Kidney epithelial cell (primary cell): ENCODE results near the gene UBE2L6. TPM values are rescaled to one million over a fixed set of nuclear protein-coding genes. Genes with fewer than 3 reads are reported as not detected.
A peak's percentile ranks its signal among the peaks of the same experiment; 100 is the strongest.
"Not testable (repeated sequence)": the region's sequence is repeated elsewhere in the genome, so short reads cannot be mapped to it uniquely, and the experiment has no call there.

Experiments used
- DNase-seq: peaks from one replicate; pipeline ENCODE4 v3.0.0-alpha.2; 2010; ENCODE audit warnings: low read depth
- H3K27me3 ChIP-seq: 2 replicates; pipeline ENCODE4 v1.6.0; 2011; ENCODE audit warnings: low read length; ENCODE audit not compliant: control insufficient read depth, insufficient read depth
- H3K36me3 ChIP-seq: 2 replicates; pipeline ENCODE4 v1.5.1; 2011; ENCODE audit warnings: low read length; ENCODE audit not compliant: control insufficient read depth, insufficient read depth
- H3K4me3 ChIP-seq: 2 replicates; pipeline ENCODE4 v1.5.1; 2011; ENCODE audit warnings: low read depth, mild to moderate bottlenecking, control low read depth, low read length
- total RNA-seq: library from RNA; depleted of rRNA; stranded (reverse); fragments of >200 nt; gene quantifications from 2 replicates; pipeline ENCODE4 v1.2.3, GENCODE V29; 2015
- TF ChIP-seq, protein P1 (sequence below): IDR thresholded peaks from 2 replicates; pipeline ENCODE4 v1.5.1; 2011; ENCODE audit warnings: mild to moderate bottlenecking, moderate library complexity, low read length, control low read depth, inconsistent platforms; ENCODE audit not compliant: insufficient read depth, poor library complexity, severe bottlenecking

Gene UBE2L6
- total RNA-seq, 1 donor from 2014 or later = 47.1 TPM

DNA sequence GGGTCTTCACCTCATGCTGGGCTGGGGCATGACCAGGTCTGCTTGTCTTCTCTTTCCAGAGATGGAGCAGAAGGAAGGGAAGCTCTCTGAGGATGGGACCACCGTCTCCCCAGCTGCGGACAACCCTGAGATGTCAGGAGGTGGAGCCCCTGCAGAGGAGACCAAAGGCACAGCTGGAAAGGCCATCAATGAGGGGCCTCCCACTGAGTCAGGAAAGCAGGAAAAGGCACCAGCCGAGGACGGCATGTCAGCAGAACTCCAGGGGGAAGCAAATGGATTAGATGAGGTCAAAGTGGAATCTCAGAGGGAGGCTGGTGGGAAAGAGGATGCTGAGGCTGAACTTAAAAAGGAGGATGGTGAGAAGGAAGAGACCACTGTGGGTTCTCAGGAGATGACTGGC is 24.9 kb downstream of the UBE2L6 start:
- Histone ChIP-seq H3K27me3 (peaks cover 4% of the 10 kb centered on the region), H3K4me3 (no peak overlapping the region), H3K36me3 (no peaks in the 10 kb centered on the region)
- DNase-seq = no peak
- TF ChIP-seq, protein P1, sequence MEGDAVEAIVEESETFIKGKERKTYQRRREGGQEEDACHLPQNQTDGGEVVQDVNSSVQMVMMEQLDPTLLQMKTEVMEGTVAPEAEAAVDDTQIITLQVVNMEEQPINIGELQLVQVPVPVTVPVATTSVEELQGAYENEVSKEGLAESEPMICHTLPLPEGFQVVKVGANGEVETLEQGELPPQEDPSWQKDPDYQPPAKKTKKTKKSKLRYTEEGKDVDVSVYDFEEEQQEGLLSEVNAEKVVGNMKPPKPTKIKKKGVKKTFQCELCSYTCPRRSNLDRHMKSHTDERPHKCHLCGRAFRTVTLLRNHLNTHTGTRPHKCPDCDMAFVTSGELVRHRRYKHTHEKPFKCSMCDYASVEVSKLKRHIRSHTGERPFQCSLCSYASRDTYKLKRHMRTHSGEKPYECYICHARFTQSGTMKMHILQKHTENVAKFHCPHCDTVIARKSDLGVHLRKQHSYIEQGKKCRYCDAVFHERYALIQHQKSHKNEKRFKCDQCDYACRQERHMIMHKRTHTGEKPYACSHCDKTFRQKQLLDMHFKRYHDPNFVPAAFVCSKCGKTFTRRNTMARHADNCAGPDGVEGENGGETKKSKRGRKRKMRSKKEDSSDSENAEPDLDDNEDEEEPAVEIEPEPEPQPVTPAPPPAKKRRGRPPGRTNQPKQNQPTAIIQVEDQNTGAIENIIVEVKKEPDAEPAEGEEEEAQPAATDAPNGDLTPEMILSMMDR = no peak

DNA sequence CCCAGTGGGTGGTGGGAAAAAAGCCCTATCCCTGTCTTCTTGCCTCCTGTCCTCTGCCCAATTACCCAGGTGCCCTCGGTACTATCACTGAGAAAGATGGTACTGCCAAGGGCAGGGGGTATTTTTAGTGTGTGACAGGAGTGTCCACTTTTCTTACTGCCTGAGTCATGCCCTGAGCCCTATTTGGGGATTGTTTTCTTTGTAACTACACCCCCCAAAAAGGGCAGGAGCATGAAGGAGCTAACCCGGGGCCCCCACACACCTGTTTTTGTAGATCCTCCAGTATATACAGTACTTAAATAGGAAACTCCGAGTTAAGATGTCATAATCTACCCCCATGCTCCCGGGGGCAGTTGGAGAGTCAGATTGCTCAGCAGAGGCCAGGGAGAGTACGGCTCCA is 26.3 kb downstream of the UBE2L6 start:
- TF ChIP-seq, protein P1 = no peak
- Histone ChIP-seq H3K36me3 (no peaks in the 10 kb centered on the region), H3K4me3 (no peak overlapping the region), H3K27me3 (peaks cover 10% of the 10 kb centered on the region)
- no peak for DNase-seq

DNA sequence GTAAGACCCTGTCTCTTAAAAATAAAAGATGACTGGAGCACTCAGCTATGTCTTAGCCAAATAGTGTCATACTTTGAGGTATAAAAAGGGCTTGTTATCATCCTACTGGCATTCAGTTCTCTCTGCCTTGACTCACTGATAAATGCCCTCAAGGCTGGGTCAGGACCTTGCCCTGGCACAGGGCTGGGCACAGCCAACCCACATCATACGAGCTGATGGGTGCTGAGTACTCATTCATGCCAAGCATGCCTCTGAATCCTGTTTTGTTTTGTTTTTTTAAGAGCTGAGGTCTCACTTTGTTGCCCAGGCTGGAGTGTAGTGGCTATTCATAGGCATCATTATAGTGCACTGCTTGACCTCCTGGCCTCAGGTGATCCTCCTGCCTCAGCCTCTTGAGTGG is 28.1 kb downstream of the UBE2L6 start:
- Histone ChIP-seq H3K4me3 (no peak overlapping the region), H3K36me3 (no peaks in the 10 kb centered on the region), H3K27me3 (peaks cover 10% of the 10 kb centered on the region)
- TF ChIP-seq, protein P1 = no peak
- no peak for DNase-seq

DNA sequence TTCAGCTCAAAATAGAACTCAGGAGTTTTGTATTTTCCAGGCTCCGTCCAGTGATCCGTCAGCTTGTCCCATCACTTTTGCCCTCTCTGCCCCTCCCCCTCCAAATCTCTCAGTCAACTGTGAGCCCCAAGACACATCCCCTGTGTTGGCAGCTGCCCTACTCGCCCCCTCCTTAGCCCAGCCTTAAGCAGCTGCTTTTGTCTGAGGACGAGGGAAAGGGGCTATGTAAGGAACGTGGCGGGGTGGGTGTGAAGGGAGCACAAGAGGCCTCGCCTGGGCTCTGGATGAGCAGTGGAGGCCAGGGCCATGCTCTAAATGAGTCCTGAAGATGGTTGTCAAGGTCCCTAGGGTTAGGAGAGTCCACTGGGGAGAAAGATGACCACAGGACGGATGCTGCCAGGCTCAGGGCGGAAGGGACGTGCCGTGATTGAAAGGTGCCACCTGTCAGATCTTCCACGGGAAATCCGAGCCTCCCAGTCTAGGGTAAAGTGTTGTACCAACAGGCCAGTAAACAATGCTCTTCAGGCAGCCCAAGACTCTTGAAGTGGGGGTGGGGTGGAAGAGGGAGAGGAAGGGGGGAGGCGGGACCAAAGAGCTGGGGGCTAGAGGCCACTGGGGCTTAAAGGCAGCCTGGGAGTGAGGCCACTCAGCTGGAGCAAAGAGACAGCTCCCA is 30.4 kb downstream of the UBE2L6 start, which contains the start of gene SMTNL1:
Gene SMTNL1 (plus strand): TSS at position 649 of the 673 bp plus-strand sequence. CDS start 5,048 bp downstream, outside the sequence.
- Histone ChIP-seq H3K27me3 (peaks cover 6% of the 10 kb centered on the region), H3K36me3 (no peaks in the 10 kb centered on the region), H3K4me3 (no peak within 1 kb of the TSS)
- TF ChIP-seq, protein P1 = no peak
- DNase-seq = no peak

DNA sequence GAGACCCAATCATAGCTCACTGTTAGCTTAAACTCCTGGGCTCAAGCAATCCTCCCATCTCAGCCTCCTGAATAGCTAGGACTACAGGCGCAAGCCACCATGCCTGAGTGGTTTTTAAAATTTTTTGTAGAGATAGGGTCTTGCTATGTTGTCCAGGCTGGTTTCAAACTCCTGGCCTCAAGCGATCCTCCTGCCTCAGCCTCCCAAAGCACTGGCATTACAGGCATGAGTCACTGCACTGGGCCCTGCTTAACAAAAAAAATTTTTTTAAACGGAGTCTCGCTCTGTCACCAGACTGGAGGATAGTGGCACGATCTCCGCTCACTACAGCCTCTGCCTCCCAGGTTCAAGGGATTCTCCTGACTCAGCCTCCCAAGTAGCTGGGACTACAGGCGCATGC is 33.0 kb downstream of the UBE2L6 start:
- not testable (repeated sequence) for H3K36me3 ChIP-seq, H3K4me3 ChIP-seq, DNase-seq, H3K27me3 ChIP-seq

DNA sequence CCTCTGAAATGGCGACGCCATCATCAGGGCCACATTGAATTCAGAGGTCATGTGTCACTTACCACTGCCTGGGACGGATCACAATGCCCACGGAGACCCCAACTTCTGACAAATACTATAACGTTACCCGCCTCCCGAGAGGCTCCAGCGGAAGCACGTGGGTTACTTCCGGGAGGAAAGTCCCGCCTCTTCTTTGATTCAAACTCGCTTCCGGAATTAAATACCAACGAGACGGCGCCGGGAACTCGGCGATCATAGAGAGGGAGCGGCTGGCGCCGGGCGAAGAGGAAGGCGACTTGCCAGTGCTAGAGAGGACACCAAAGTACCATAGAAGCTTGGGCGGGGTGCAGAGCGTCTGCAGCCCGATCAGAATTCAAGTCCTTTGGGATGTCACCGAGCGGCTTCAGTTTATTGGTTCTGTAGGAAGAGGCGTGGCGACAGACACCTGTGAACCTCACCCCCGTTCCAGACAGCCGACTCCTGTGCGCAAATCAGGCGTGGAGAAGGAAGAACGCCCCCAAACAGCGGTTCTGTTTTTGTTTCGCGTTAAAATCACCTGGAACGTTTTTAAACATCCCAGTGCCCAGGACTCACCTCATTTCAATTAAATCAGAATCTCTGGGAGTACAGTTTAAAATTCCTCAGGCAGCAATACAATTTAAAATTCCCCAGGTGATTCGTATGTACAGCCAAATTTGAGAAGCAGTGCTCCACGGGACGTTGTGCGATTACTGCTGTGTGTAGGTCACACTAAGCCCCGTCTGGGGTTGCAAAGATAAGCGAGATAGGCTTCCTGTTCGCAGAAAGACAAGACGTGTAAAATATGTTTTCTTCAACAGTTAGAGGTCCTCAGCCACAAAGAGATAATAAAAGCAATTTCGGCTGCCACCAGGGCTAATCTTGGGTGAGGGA is 36.6 kb downstream of the UBE2L6 start, which contains the start of gene TIMM10:
Gene TIMM10 (minus strand): TSS at position 159 of the 912 bp plus-strand sequence. CDS start 565 bp downstream, outside the sequence.
- DNase-seq = peak; percentile 96
- peak within 1 kb of the TSS; percentile 71 for H3K4me3 ChIP-seq
- TF ChIP-seq, protein P1 = no peak
- peaks cover 1% of the 10 kb centered on the region for H3K36me3 ChIP-seq
- H3K27me3 ChIP-seq = no peaks in the 10 kb centered on the region
